Upper lobe of left lung (tissue), 4 donors: ENCODE measurements around the gene PRELID1.

ENCODE experiments used
- CTCF ChIP-seq, 6 experiments: fragments of 450-650 bp in 4 of 6; fragments of 200-600 bp in 2 of 6; sonication (generic) in 2 of 6; IDR thresholded peaks; one replicate each; pipeline ENCODE4 v1.5.1; 2016 to 2019; ENCODE audit warnings: antibody characterized with exemption in 6 of 6
- POLR2AphosphoS5 ChIP-seq, 2 donors: sonication (generic); formaldehyde crosslinking; IDR thresholded peaks; one replicate each; pipeline ENCODE4 v1.5.1; 2017; ENCODE audit warnings: antibody characterized with exemption in 2 of 2

- TF ChIP-seq POLR2AphosphoS5 (IDR thresholded peaks at IDR 0.05) (no peak), CTCF (IDR thresholded peaks at IDR 0.05) (no peak)
These were observed 26.7 kb upstream of the PRELID1 start for GRCh38 chr5:177276886-177277285.
